Activated naive CD8-positive, alpha-beta T cell treated with anti-CD3 and anti-CD28 coated beads, Interleukin-2, amount 50 U/mL, for 24 hours (primary cell): Measurements from ENCODE around the gene TTN.

Experiments
- ATAC-seq: fragments of 150-1000 bp; cut with Tn5 transposase; one replicate; pipeline ENCODE4 v1.10.0; 2021
- DNase-seq: peaks from one replicate; pipeline ENCODE4 v3.0.0; 2021
- H3K27ac Mint-ChIP-seq: one replicate; pipeline ENCODE4 v1.8.0; 2021; ENCODE audit warnings: mild to moderate bottlenecking, mixed read lengths
- H3K27me3 Mint-ChIP-seq: one replicate; pipeline ENCODE4 v1.8.0; 2021; ENCODE audit warnings: mixed read lengths
- H3K36me3 Mint-ChIP-seq: one replicate; pipeline ENCODE4 v1.8.0; 2021; ENCODE audit warnings: low read depth, mixed read lengths
- H3K4me1 Mint-ChIP-seq: one replicate; pipeline ENCODE4 v1.8.0; 2021; ENCODE audit warnings: mixed read lengths
- H3K4me3 Mint-ChIP-seq: one replicate; pipeline ENCODE4 v1.8.0; 2021; ENCODE audit warnings: mild to moderate bottlenecking, moderate library complexity, mixed read lengths
- H3K9me3 Mint-ChIP-seq: one replicate; pipeline ENCODE4 v1.8.0; 2021; ENCODE audit warnings: mixed read lengths

The TTN gene

GRCh38 chr2:178827739-178828485 is 20.7 kb upstream of the TTN start:
- peaks cover 12% of the 10 kb centered on the region for H3K36me3 Mint-ChIP-seq
- no peak for DNase-seq
- H3K27me3 Mint-ChIP-seq, result no peaks in the 10 kb centered on the region
- peaks cover 7% of the 10 kb centered on the region for H3K9me3 Mint-ChIP-seq
- peaks cover 16% of the 10 kb centered on the region for H3K4me1 Mint-ChIP-seq
- no peak overlapping the region for H3K4me3 Mint-ChIP-seq
- ATAC-seq, result no peak
- no peak overlapping the region for H3K27ac Mint-ChIP-seq

- Mint-ChIP-seq H3K4me1 (peaks cover 16% of the 10 kb centered on the region), H3K9me3 (peaks cover 7% of the 10 kb centered on the region), H3K27me3 (no peaks in the 10 kb centered on the region), H3K4me3 (no peak overlapping the region), H3K27ac (no peak overlapping the region), H3K36me3 (peaks cover 11% of the 10 kb centered on the region)
- DNase-seq (no peak), ATAC-seq (no peak)
Measured at GRCh38 chr2:178827111-178827510, 19.9 kb upstream of the TTN start.

GRCh38 chr2:178825183-178825582 is 18.0 kb upstream of the TTN start:
- no peak overlapping the region for H3K27ac Mint-ChIP-seq
- no peak for DNase-seq
- peaks cover 15% of the 10 kb centered on the region for H3K4me1 Mint-ChIP-seq
- H3K27me3 Mint-ChIP-seq, result no peaks in the 10 kb centered on the region
- H3K9me3 Mint-ChIP-seq, result peaks cover 7% of the 10 kb centered on the region
- no peak for ATAC-seq
- no peak overlapping the region for H3K4me3 Mint-ChIP-seq
- H3K36me3 Mint-ChIP-seq, result peaks cover 11% of the 10 kb centered on the region

- ATAC-seq, result no peak
- Mint-ChIP-seq H3K36me3 (peaks cover 11% of the 10 kb centered on the region), H3K27me3 (no peaks in the 10 kb centered on the region), H3K27ac (no peak overlapping the region), H3K9me3 (peaks cover 7% of the 10 kb centered on the region), H3K4me1 (peaks cover 13% of the 10 kb centered on the region), H3K4me3 (no peak overlapping the region)
- no peak for DNase-seq
Measured at GRCh38 chr2:178824181-178824580, 17.0 kb upstream of the TTN start.

- Mint-ChIP-seq H3K36me3 (no peaks in the 10 kb centered on the region), H3K4me3 (peak overlapping the region; percentile 48), H3K27me3 (no peaks in the 10 kb centered on the region), H3K27ac (peak overlapping the region; percentile 57), H3K4me1 (peaks cover 9% of the 10 kb centered on the region), H3K9me3 (no peaks in the 10 kb centered on the region)
- peak; percentile 46 for ATAC-seq
- DNase-seq, result peak; percentile 3
Measured at GRCh38 chr2:178819992-178820391, 12.8 kb upstream of the TTN start.

- DNase-seq, result no peak
- Mint-ChIP-seq H3K4me3 (no peak overlapping the region), H3K4me1 (peaks cover 9% of the 10 kb centered on the region), H3K27me3 (no peaks in the 10 kb centered on the region), H3K36me3 (no peaks in the 10 kb centered on the region), H3K9me3 (no peaks in the 10 kb centered on the region), H3K27ac (no peak overlapping the region)
- peak; percentile 57 for ATAC-seq
Measured at GRCh38 chr2:178819147-178819875, 12.1 kb upstream of the TTN start.

- Mint-ChIP-seq H3K27ac (no peak overlapping the region), H3K36me3 (no peaks in the 10 kb centered on the region), H3K9me3 (no peaks in the 10 kb centered on the region), H3K4me1 (no peaks in the 10 kb centered on the region), H3K27me3 (no peaks in the 10 kb centered on the region), H3K4me3 (no peak overlapping the region)
- ATAC-seq, result no peak
- DNase-seq, result no peak
Measured at GRCh38 chr2:178811901-178812300, 4.7 kb upstream of the TTN start.

GRCh38 chr2:178811045-178811444 is 3.8 kb upstream of the TTN start:
- H3K27ac Mint-ChIP-seq, result no peak overlapping the region
- no peaks in the 10 kb centered on the region for H3K9me3 Mint-ChIP-seq
- no peaks in the 10 kb centered on the region for H3K27me3 Mint-ChIP-seq
- no peak for ATAC-seq
- H3K4me1 Mint-ChIP-seq, result no peaks in the 10 kb centered on the region
- no peaks in the 10 kb centered on the region for H3K36me3 Mint-ChIP-seq
- no peak overlapping the region for H3K4me3 Mint-ChIP-seq
- DNase-seq, result no peak

GRCh38 chr2:178810422-178810821 is 3.2 kb upstream of the TTN start:
- H3K9me3 Mint-ChIP-seq, result no peaks in the 10 kb centered on the region
- H3K27ac Mint-ChIP-seq, result no peak overlapping the region
- ATAC-seq (no peak), DNase-seq (no peak)
- no peaks in the 10 kb centered on the region for H3K27me3 Mint-ChIP-seq
- no peak overlapping the region for H3K4me3 Mint-ChIP-seq
- no peaks in the 10 kb centered on the region for H3K36me3 Mint-ChIP-seq
- no peaks in the 10 kb centered on the region for H3K4me1 Mint-ChIP-seq

- no peaks in the 10 kb centered on the region for H3K27me3 Mint-ChIP-seq
- DNase-seq, result no peak
- H3K9me3 Mint-ChIP-seq, result no peaks in the 10 kb centered on the region
Measured at GRCh38 chr2:178806543-178806942, 680 bp downstream of the TTN start.

GRCh38 chr2:178805457-178805856 is 1.8 kb downstream of the TTN start:
- no peak for DNase-seq
- no peak for ATAC-seq
- Mint-ChIP-seq H3K9me3 (no peaks in the 10 kb centered on the region), H3K36me3 (peaks cover 3% of the 10 kb centered on the region), H3K27ac (no peak overlapping the region), H3K27me3 (no peaks in the 10 kb centered on the region), H3K4me1 (no peaks in the 10 kb centered on the region), H3K4me3 (no peak overlapping the region)

More at GRCh38 chr2:178806543-178806942, 680 bp downstream of the TTN start:
- Mint-ChIP-seq H3K36me3 (peaks cover 3% of the 10 kb centered on the region), H3K27ac (no peak overlapping the region), H3K4me3 (no peak overlapping the region), H3K4me1 (no peaks in the 10 kb centered on the region)
- no peak for ATAC-seq

- Mint-ChIP-seq H3K4me3 (no peak overlapping the region), H3K9me3 (no peaks in the 10 kb centered on the region), H3K27ac (no peak overlapping the region), H3K36me3 (peaks cover 3% of the 10 kb centered on the region), H3K27me3 (no peaks in the 10 kb centered on the region), H3K4me1 (no peaks in the 10 kb centered on the region)
- DNase-seq (no peak), ATAC-seq (no peak)
Measured at GRCh38 chr2:178804791-178805190, 2.4 kb downstream of the TTN start.

- Mint-ChIP-seq H3K27me3 (no peaks in the 10 kb centered on the region), H3K36me3 (peaks cover 8% of the 10 kb centered on the region), H3K27ac (no peak overlapping the region), H3K4me1 (no peaks in the 10 kb centered on the region), H3K9me3 (no peaks in the 10 kb centered on the region), H3K4me3 (no peak overlapping the region)
- no peak for ATAC-seq
- no peak for DNase-seq
Measured at GRCh38 chr2:178800510-178800909, 6.7 kb downstream of the TTN start.

- H3K27ac Mint-ChIP-seq, result no peak overlapping the region
- H3K36me3 Mint-ChIP-seq, result peaks cover 5% of the 10 kb centered on the region
- no peaks in the 10 kb centered on the region for H3K9me3 Mint-ChIP-seq
- H3K4me3 Mint-ChIP-seq, result no peak overlapping the region
- no peak for ATAC-seq
- H3K4me1 Mint-ChIP-seq, result no peaks in the 10 kb centered on the region
- no peaks in the 10 kb centered on the region for H3K27me3 Mint-ChIP-seq
- DNase-seq, result no peak
Measured at GRCh38 chr2:178799305-178799704, 7.9 kb downstream of the TTN start.

- Mint-ChIP-seq H3K9me3 (no peaks in the 10 kb centered on the region), H3K27ac (no peak overlapping the region), H3K36me3 (peaks cover 5% of the 10 kb centered on the region), H3K4me3 (no peak overlapping the region), H3K27me3 (no peaks in the 10 kb centered on the region), H3K4me1 (no peaks in the 10 kb centered on the region)
- DNase-seq, result no peak
- no peak for ATAC-seq
Measured at GRCh38 chr2:178796079-178796677, 11.0 kb downstream of the TTN start.
